Measurements from ENCODE around the gene TRIOBP.

The TRIOBP gene

GRCh38 chr22:37661160-37661924 is 35.5 kb upstream of the TRIOBP start:
- no peak overlapping the region for H3K4me3 ChIP-seq (replicated peaks; ENCODE audit: low read depth, low read length)
- TF ChIP-seq CTCF (IDR thresholded peaks at IDR 0.05; ENCODE audit: low read length, missing control alignments), result peak; percentile 62
- DNase-seq (ENCODE audit: low read depth), result peak; percentile 74

GRCh38 chr22:37662039-37662438 is 34.8 kb upstream of the TRIOBP start:
- no peak for DNase-seq (ENCODE audit: low read depth)
- no peak overlapping the region for H3K4me3 ChIP-seq (replicated peaks; ENCODE audit: low read depth, low read length)
- no peak for TF ChIP-seq CTCF (IDR thresholded peaks at IDR 0.05; ENCODE audit: low read length, missing control alignments)

- DNase-seq (ENCODE audit: low read depth), result no peak
- TF ChIP-seq CTCF (IDR thresholded peaks at IDR 0.05; ENCODE audit: low read length, missing control alignments), result no peak
- H3K4me3 ChIP-seq (replicated peaks; ENCODE audit: low read depth, low read length), result no peak overlapping the region
These were observed 33.2 kb upstream of the TRIOBP start for GRCh38 chr22:37663521-37664140.

DNA sequence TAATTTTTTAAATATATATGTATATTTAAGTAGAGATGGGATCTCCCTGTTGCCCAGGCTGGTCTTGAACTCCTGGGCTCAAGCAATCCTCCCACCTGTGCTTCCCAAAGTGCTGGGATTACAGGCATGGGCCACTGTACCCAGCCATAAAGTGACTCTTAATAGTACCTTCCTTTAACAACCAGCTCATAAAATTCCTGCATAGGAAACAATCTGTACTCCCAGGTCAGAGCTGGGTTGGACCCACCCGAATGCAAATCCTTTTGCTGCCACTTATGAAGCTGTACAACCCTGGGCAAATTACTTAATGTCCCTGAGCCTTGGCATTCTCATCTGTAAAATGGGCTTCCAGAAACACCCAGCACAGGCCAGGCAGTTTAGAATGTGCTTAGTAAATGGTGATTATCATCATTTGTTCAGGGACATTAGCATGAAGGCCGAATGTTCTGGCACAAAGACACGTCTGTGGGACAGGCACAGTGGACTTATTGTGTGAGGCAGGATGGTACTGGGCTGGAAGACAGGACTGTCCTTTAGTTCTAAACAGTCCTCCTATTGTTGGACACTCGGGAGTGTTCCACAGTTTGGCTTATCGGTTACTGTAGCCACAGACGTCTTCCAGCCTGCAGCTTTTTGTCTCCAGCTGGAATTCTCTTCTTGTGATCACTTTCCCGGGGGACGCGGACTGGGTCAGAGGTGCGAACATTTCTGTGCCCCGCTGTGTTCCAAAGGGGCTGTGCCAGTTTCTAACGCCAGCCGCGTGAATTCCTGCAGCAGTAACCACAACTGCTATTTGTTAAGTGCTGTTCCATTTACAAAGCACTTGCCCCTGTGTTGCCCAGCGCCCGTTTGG is 32.4 kb upstream of the TRIOBP start:
- peak; percentile 24 for DNase-seq (ENCODE audit: low read depth)
- no peak for TF ChIP-seq CTCF (IDR thresholded peaks at IDR 0.05; ENCODE audit: low read length, missing control alignments)
- H3K4me3 ChIP-seq (replicated peaks; ENCODE audit: low read depth, low read length), result no peak overlapping the region

DNA sequence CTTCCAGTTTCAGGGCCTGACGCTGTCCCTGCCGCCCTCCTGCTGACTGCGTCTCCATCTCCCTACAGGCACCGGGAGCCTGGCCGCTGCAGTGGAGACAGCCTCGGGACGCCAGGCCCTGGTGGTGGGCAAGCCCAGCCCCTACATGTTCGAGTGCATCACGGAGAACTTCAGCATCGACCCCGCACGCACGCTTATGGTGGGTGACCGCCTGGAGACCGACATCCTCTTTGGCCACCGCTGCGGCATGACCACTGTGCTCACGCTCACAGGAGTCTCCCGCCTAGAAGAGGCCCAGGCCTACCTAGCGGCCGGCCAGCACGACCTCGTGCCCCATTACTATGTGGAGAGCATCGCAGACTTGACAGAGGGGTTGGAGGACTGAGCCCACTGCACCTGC is 31.4 kb upstream of the TRIOBP start:
- DNase-seq (ENCODE audit: low read depth), result no peak
- no peak overlapping the region for H3K4me3 ChIP-seq (replicated peaks; ENCODE audit: low read depth, low read length)
- no peak for TF ChIP-seq CTCF (IDR thresholded peaks at IDR 0.05; ENCODE audit: low read length, missing control alignments)

DNA sequence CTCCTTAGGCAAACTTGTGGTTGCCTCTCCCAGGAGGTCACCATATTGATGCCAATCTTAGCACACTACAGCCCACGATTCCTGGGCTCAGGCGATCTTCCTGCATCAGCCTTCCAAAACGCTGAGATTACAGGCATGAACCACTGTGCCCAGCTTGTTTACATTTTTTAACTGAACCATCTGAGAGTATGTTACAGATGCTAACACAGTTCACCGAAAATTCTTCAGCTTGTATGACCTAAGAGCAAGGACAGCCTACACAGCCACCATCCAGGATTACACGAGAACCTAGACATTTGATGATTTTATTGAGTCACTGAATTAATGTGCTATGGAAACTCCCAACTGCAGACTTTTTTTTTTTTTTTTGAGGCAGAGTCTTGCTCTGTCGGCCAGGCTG is 27.3 kb upstream of the TRIOBP start:
- no peak overlapping the region for H3K4me3 ChIP-seq (replicated peaks; ENCODE audit: low read depth, low read length)
- DNase-seq (ENCODE audit: low read depth), result no peak
- no peak for TF ChIP-seq CTCF (IDR thresholded peaks at IDR 0.05; ENCODE audit: low read length, missing control alignments)

Measured in fibroblast of pulmonary artery (primary cell).